Activated CD4-positive, alpha-beta T cell treated with anti-CD3 and anti-CD28 coated beads, Interleukin-2, amount 50 U/mL, for 1 hour (primary cell): ENCODE measurements around the gene ATP2B1.
A peak's percentile ranks its signal among the peaks of the same experiment; 100 is the strongest.
"Not testable (repeated sequence)": the region's sequence is repeated elsewhere in the genome, so short reads cannot be mapped to it uniquely, and the experiment has no call there.

Experiments
- DNase-seq: peaks from one replicate; pipeline ENCODE4 v3.0.0-alpha.2; 2020

Gene ATP2B1

DNA sequence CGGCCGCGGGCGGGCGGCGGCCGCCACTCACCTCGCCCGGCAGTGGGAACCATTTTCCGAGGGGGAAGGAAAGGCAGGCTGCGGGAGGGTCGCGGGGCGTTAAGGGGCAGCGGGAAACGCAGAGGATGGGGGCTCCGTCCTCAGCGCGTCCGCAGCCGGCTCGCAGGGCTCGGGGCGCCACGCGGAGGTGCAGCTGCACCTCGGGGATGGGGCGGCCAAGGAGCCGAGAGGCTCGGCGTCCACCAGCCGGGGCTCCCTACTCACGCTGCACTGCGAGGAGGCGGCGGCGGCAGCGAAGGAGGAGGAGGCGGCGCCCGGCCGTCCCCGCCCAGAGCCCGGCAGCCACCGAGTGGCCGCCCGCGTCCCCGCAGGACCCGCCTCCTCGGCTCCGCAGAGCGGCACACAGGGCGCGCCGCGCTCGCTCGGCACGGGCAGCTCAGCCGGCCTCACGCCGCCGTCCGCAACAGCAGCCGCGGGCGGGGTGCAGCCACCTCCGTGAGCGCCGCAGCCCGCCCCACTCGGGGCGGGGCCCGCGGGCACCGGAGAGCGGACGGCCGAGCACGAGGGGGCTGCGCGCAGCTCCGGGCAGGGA is at the start of gene ATP2B1:
ATP2B1 (minus strand) TSS at position 274 of the 592 bp plus-strand sequence. CDS start 52,952 bp downstream, outside the sequence.
- peak; percentile 81 for DNase-seq

DNA sequence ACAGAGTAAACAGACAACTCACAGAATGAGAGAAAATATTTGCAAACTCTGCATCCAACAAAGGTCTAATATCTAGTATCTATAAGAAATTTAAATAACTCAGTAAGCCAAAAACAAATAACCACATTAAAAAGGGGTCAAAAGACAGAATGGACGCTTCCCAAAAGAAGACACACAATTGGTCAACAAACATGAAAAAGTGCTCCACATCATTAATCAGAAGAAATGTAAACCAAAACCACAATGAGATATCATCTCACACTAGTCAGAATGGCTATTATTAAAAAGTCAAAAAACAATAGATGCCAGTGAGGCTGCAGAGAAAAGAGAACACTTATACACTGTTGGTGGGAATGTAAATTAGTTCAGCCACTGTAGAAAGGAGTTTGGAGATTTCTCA is 49.3 kb upstream of the ATP2B1 start:
- DNase-seq = not testable (repeated sequence)

DNA sequence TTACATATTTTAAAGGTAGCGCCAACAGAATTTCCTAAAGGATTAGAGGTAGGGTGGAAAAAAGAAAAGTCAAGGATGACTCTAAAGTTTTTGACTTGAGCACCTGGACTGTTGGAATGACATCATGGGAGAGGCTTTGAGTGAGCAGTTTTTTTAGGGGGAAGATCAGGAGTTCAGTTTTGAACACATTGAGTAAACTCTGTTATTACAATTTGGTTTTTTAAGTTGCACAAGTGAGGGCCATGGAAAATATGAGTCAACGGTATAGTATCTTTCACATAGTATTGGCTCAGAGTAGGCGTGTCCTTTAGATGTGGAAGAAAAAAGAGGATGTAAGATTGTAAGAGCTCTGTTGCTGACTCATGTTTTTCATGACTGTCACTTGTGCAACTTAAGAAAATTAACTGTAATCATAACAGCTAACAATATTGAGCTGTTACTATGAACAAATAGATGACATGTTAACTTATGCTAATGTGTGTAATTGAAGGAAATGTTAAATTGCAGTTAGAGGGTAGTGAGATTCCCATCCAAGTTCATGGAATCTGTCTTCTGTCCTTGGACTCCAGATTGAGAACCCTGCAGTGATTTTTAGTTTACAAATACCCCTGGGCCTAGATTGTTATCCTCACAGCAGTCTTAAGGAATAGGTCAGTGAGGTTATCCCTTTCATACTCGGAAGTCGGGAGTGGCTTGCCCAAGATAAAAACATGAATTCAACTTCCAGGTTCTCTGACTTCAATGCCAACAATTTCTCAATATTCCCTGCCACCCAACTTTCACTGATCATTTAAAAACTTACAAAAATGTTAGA is 48.2 kb upstream of the ATP2B1 start:
- no peak for DNase-seq

DNA sequence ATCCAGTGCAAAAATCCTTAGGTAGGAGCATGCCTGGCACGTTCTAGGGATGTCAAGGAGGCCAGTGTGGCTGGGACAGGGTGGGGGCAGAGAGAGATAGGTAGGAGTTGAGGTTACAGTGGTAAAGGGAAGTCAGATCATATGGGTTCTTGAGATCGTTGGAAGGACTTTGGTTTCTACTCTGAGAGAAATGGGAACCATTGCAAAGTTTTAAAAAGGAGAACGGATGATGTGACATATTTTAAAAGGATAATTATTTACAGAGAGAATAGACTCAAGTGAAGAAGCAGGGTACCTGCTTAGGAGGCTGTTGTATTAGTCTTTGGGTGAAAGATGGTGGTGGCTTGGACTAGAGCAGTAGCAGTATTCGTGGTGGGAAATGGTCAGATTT is 47.6 kb upstream of the ATP2B1 start:
- no peak for DNase-seq

DNA sequence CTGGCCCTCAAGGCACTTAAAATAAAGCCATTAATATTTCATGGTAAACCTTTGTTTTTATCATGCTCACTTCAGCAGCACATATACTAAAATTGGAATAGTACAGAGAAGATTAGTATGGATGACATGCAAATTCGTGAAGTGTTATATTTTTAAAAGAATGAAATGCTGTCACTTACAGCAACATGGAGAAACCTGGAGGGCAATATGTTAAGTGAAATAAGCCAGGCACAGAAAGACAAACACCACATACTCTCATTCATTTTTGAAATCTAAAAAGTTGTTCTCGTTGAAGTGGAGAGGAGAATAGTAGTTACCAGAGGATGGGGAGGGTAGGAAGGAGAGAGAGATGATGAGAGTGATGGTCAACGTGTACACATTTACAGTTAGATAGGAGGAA is 45.4 kb upstream of the ATP2B1 start:
- DNase-seq = no peak

DNA sequence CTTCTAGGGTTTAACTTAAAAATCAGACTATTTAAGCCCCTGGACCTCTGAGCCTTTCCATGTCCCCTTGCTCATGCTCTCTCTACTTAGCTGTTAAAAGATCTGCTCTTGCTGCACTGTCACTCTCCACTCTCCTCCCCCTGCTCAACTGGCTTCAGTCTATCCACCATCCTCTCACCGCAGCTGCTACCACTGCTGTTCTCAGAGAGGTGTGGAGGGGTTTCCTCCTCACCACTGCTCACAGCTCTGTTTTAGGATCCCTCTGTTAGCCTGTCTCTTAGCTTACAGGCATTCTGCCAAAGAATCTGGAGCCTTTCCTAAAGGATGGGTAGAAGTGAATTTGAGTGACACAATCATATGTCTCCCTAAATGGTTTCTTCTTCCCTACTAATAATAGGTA is 43.7 kb upstream of the ATP2B1 start:
- DNase-seq = no peak

DNA sequence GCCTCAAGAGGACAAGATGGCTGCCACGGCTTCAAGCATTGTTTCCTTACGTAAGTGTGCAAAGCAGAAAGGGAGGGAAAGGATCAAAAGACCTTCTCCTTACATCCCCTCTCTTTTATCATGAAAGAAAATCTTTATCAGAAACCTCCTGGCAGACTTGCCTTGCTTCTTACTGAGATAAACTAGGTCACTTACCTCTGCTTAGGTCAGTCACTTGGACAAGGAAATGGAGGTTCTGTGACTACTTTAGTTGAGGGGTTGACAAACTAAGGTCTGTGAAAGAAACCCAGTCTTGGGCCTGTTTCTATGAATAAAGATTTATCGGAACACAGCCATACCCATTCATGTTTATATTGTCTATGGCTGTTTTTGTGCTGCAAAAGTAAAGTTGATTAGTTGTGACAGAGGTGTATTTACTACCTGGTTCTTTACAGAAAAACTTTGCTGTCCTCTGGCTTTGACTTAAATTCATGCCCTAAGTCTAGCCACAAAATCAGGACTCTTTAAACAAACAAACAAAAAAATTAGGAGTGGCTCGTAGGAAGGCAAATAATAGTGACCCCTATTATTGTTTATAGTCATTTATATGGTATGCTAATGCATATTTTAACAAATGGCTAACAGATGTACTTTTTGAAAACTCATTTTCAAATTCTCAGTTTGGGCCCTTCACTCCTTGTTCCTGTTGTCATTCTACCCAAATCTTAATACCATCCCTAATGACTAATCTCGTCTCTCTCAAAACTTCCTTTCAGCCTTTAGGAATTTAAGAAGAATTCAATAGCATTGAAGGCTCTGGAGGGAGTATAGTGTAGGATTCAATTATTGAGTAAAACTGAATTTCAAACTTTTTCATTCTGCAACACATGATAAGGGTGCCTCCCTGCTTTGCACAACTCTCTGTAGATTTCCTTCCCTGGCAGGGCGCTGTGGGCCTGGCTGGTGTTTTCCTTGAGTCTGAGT is 42.0 kb upstream of the ATP2B1 start:
- no peak for DNase-seq

DNA sequence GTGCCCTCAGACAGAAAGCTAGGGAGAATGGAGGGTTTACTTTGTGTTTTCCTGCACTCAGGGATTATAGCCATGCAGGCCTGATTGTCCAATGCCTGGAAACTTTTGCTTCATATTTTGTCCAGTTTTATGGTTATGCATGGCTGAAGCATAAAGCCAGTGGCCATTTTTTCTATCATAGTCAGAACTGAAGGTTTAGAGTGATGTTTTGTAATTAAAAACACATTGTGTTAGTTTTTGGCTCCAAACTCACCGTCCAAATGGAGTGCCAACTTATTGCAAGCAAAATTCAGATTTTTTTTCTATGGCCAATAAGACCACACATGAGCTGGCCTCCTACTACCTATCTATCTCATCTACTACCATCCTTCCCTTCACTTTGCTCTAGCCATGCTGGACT is 40.2 kb upstream of the ATP2B1 start:
- no peak for DNase-seq

DNA sequence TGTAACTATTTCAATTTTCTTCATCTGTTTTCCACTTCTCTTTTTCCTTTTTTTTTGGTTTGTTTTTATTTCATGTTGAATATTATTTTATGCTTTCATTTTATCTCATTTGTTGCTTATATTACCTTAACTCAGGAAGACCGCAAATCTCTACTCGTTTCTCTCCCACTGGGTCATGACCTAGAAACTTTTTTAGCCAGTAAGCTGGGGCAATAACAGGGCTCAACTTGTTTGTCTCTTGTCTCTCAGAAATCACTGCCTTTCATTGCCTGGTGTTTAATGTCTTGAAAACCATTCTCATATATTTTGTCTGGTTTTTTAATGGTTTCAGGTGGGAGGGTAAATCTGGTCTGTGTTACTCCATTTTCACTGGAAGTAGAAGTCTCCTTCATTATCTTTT is 36.6 kb upstream of the ATP2B1 start:
- no peak for DNase-seq

DNA sequence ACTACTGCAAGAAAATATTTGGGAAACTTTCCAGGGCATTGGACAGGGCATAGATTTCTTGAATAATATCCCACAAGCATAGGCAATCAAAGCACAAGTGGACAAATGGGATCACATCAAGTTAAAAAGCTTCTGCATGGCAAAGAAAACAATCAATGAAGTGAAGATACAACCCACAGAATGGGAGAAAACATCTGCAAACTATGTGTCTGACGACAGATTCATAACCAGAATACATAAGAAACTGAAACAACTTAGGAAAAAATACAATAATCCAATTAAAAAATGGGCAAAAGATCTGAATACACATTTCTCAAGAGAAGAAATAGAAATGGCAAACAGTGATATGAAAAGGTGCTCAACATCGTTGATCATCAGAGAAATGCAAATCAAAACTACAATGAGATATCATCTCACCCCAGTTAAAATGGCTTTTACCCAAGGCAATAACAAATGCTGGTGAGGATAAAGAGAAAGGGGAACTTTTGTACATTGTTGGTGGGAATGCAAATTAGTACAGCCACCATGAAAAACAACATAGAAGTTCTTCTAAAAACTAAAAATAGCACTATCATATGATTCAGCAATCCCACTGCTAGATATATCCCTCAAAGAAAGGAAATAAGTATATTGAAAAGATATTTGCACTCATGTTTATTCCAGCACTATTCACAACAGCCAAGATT is 33.8 kb upstream of the ATP2B1 start:
- no peak for DNase-seq

DNA sequence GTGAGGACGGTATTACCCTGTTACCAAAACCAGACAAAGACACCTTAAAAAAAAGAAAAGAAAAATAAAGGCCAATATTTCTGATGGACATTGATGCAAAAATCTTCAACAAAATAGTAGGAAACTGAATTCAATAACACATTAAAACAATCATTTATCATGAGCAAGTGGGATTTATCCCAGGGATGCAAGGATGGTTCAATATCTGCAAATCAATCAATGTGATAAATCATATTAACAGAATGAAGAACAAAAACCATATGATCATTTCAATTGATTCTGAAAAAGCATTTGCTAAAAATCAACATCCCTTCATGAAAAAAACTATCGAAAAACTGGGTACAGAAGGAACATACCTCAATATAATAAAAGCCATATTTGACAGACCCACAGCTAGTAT is 32.3 kb upstream of the ATP2B1 start:
- DNase-seq = no peak

DNA sequence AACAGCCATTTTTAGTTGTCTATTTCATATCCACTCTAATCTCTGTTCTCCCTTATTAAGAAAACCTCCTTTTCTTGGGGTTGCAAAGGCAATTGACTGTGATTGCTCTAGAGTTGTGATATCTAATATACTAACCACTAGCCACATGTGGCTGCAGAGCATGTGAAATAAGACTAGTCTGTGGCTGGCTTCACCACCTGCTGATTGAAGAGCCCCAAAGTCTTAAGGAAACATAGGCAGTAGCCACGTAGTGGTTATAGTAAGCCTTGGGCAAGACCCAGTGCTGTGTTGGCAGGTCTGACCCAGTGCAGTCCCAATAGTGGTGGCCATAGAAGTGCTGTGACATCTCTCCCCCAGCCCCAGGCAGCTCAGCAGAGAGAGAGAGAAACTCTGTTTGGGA is 28.4 kb upstream of the ATP2B1 start:
- DNase-seq = no peak

DNA sequence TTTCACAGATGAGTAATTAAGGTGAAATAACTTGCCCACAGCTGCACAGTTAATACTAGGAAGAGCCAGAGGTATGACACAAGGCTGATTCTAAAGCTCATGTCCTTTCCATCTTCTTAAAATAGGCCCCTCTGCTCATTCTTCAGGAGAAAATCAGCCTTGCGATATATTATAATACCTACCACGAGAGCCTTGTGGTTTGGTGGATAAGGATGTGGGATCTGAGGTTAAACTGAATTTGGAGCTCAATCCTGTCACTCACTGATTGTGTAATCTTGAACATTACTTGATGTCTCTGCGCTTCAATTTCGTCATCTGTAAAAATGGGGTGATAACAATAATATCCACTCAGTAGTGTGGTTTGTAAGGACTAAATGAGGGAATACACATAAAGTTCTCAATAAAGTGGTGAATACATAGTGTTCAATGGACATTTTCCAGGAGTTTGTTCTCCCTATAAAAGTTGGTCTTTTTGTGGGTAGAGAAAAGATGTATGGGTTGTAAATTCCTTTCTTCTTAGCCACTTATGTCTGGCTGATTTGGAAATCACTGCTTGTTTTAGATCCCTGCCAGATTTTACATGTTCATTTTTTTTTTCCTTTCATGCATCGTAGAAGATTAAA is 25.1 kb upstream of the ATP2B1 start:
- DNase-seq = no peak

DNA sequence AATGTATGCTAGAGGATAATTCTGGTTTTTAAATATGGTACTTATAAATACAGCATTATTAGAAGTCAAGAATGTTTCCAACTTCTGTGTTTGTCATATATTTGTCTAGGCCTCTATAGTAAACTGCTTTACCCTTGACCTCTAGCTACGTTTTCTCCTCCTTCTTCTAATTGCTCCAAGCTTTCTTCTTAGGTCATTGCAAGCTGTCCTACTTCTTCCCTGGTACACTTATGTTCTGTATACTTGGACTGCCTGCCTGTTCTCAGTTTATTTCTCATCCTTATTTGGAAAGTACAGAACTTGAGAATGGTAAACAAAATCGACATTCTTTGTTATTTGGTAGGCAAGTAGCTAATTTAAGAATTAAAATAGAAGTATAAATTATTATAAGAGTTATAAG is 23.9 kb upstream of the ATP2B1 start:
- no peak for DNase-seq

DNA sequence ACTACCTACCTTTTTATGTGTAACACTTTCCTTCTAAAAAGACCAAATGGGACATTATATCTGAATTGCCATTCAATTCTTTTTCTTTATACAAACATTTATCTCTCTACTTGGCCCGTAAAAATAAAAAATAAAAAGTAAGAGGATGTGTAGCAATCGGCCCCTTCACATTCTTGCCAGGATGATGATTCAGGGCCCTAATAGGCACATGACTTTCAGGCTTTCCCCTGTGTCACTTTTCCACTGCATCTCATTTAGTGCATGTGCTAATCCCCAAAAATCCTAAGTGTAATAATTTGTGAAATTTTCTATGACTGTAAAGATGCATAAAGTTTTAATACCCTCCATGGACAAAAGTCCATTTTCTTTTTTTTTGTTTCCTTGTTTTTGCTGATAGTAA is 23.0 kb upstream of the ATP2B1 start:
- DNase-seq = no peak

DNA sequence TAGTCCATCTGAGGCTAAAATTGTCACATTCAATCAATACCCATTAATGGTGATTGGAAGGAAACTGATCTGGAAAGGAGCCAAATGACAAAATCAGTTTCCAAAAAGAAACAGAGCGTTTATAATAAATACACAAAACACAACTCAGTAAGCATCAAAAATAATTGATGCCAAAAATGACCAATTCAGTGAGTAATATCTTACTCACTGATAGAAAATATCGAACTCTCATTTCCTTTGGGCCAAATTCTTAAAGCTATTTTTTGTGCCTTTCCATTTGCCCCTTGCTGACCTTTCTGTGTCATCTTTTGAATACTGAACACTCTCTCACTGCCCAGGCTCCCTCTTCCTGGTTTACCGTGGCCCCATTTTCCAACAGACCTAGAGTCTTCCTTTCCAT is 22.5 kb upstream of the ATP2B1 start:
- no peak for DNase-seq

DNA sequence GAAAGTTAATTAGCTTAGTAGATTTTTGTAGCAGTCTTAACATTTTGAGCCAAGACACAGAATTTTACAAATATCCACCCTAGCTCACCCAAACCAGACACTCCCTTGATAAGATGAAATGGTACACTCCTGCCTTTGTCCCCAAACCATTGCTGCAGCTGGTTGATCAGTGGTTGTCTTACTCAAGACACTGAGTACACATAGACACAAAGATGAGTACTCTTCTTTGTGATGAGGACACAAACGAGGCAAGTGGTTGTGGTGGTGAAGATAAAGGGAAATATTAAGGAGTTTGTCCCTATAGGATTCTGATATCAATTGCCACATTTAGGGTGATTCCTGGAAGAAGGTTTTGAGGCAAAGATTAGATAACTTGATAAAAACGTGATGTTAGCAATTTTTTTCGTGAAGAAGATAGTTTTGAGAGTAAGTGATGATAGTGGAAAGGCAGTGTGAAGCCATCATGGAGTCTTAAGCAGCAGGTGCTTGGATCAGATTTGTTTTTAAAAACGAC is 21.4 kb upstream of the ATP2B1 start:
- DNase-seq = no peak

DNA sequence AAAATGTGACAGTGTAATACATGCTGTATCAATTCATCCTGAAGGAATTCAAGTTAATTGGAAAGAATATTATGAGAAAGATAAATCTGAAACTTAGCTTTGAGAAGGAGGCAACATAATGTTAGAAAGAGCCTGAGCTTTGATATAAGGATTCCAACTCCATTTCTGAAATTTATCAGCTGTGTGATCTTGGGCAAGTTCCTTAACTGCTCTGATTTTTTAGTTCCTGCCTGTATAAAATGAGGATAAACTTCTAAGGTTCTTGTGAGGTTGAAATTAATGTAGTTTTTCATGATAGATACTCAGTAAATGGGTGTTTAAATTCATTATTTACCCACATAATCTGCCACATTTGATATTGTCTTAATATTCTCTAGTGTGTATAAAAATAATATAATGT is 14.6 kb upstream of the ATP2B1 start:
- no peak for DNase-seq

DNA sequence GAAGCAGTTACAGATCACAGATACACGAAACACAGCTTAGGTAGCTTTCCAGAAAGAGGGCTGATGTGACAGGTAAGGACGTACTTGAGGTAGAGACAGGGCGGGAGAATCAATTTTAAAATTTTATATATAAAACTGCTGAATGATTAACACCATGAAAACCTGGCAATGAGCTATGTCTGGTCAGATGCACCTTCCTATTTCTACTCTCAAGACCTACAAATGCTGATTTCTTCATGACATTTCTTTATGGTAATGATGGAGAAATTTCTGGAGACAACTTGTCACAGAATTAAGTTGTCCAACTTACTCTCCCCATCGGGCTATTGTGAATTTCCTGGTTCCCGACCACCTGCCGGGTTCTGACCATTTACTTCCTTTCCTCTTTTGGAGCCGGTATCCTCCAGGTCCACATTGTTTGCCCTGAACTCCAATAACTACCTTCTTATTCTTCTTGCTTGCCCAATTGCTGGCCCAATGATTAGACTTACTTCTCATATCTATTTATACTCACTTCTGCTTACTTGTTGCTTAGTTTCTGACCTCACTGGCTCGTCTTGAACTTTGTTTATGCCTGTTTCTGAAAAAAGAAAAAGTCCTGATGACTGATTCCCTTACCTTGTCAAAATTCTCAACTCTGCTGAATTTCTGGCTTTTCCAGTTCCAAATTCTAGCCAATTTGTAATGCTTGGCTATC is 12.8 kb upstream of the ATP2B1 start:
- no peak for DNase-seq

DNA sequence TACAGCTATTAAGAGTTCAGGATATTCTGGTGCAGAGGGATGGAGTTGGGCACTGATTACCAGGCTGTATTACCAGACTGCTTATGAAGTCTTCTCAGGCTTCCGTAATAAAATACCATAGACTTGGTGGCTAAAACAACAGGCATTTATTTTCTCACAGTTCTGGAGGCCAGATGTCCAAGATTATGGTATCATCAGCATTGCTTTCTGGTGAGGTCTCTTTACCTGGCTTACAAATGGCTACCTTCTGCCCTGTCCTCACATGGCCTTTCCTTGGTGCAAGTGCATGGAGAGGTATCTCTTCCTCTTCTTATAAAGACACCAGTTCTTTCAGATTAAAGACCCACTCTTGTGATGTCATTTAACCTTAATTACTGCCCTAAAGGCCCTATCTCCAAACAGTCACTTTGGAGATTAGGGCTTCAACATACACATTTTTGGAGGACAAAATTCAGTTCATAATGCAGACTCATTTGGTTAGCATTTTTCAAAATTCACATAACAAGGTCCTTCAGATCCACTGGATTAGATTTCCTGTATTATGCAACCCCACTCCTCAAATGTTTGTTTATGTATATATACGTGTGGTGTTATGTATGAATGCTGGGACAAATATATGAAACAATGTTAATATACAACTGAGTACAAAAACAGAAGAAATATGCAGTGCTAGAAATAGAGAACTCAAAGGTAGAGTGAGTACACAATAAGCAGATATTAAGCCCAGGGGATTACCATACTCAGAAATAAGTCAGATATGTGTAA is 9.3 kb upstream of the ATP2B1 start:
- no peak for DNase-seq

DNA sequence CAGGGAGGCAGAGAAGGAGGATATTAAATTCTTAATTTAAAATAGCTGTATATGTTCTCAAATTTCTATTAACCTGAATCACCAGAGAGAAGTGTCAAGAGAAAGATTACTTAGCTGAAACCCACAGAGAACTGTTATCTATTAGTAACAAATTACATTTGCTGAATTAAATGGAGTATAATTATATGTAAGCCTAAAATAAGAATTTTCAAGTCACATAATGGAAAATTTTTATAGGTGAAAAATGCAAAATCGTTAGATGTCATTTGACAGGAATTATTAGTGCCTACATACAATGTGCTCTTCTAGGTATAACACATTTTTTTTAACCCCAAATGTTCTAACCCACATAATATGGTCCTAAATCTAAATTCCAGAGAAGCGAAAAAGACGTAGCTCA is 4.1 kb upstream of the ATP2B1 start:
- no peak for DNase-seq
